ENCODE data around the gene NXNL1. TPM values are rescaled to one million over a fixed set of nuclear protein-coding genes. Genes with fewer than 3 reads are reported as not detected.

NXNL1 gene
- total and polyA plus RNA-seq, 2 of the 8 experiments (the other 6 are each of a cell fraction or from before 2014, with no cell fraction given) = not detected

GRCh38 chr19:17409990-17410389 is 50.7 kb downstream of the NXNL1 start (continued):
- TF ChIP-seq, protein P1, sequence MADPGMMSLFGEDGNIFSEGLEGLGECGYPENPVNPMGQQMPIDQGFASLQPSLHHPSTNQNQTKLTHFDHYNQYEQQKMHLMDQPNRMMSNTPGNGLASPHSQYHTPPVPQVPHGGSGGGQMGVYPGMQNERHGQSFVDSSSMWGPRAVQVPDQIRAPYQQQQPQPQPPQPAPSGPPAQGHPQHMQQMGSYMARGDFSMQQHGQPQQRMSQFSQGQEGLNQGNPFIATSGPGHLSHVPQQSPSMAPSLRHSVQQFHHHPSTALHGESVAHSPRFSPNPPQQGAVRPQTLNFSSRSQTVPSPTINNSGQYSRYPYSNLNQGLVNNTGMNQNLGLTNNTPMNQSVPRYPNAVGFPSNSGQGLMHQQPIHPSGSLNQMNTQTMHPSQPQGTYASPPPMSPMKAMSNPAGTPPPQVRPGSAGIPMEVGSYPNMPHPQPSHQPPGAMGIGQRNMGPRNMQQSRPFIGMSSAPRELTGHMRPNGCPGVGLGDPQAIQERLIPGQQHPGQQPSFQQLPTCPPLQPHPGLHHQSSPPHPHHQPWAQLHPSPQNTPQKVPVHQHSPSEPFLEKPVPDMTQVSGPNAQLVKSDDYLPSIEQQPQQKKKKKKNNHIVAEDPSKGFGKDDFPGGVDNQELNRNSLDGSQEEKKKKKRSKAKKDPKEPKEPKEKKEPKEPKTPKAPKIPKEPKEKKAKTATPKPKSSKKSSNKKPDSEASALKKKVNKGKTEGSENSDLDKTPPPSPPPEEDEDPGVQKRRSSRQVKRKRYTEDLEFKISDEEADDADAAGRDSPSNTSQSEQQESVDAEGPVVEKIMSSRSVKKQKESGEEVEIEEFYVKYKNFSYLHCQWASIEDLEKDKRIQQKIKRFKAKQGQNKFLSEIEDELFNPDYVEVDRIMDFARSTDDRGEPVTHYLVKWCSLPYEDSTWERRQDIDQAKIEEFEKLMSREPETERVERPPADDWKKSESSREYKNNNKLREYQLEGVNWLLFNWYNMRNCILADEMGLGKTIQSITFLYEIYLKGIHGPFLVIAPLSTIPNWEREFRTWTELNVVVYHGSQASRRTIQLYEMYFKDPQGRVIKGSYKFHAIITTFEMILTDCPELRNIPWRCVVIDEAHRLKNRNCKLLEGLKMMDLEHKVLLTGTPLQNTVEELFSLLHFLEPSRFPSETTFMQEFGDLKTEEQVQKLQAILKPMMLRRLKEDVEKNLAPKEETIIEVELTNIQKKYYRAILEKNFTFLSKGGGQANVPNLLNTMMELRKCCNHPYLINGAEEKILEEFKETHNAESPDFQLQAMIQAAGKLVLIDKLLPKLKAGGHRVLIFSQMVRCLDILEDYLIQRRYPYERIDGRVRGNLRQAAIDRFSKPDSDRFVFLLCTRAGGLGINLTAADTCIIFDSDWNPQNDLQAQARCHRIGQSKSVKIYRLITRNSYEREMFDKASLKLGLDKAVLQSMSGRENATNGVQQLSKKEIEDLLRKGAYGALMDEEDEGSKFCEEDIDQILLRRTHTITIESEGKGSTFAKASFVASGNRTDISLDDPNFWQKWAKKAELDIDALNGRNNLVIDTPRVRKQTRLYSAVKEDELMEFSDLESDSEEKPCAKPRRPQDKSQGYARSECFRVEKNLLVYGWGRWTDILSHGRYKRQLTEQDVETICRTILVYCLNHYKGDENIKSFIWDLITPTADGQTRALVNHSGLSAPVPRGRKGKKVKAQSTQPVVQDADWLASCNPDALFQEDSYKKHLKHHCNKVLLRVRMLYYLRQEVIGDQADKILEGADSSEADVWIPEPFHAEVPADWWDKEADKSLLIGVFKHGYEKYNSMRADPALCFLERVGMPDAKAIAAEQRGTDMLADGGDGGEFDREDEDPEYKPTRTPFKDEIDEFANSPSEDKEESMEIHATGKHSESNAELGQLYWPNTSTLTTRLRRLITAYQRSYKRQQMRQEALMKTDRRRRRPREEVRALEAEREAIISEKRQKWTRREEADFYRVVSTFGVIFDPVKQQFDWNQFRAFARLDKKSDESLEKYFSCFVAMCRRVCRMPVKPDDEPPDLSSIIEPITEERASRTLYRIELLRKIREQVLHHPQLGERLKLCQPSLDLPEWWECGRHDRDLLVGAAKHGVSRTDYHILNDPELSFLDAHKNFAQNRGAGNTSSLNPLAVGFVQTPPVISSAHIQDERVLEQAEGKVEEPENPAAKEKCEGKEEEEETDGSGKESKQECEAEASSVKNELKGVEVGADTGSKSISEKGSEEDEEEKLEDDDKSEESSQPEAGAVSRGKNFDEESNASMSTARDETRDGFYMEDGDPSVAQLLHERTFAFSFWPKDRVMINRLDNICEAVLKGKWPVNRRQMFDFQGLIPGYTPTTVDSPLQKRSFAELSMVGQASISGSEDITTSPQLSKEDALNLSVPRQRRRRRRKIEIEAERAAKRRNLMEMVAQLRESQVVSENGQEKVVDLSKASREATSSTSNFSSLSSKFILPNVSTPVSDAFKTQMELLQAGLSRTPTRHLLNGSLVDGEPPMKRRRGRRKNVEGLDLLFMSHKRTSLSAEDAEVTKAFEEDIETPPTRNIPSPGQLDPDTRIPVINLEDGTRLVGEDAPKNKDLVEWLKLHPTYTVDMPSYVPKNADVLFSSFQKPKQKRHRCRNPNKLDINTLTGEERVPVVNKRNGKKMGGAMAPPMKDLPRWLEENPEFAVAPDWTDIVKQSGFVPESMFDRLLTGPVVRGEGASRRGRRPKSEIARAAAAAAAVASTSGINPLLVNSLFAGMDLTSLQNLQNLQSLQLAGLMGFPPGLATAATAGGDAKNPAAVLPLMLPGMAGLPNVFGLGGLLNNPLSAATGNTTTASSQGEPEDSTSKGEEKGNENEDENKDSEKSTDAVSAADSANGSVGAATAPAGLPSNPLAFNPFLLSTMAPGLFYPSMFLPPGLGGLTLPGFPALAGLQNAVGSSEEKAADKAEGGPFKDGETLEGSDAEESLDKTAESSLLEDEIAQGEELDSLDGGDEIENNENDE (IDR thresholded peaks at IDR 0.05; ENCODE audit: insufficient replicate concordance, low read length) = no peak
- TF ChIP-seq PHF8 (conservative IDR thresholded peaks at IDR 0.05; ENCODE audit: low read depth, low read length) = no peak
- TF ChIP-seq SRF (IDR thresholded peaks at IDR 0.05; ENCODE audit: low read depth, low read length) = no peak
- TF ChIP-seq RNF2 (IDR thresholded peaks at IDR 0.05; ENCODE audit: borderline replicate concordance, low read depth, low read length, missing control alignments, poor library complexity, severe bottlenecking) = no peak
- no peak for TF ChIP-seq TEAD4 (IDR thresholded peaks at IDR 0.05; ENCODE audit: low read depth, low read length)
- no peak for TF ChIP-seq ASH2L (IDR thresholded peaks at IDR 0.05; ENCODE audit: low read length)
- TF ChIP-seq CHD1 (IDR thresholded peaks at IDR 0.05; ENCODE audit: low read depth, low read length) = no peak
- no peak for TF ChIP-seq HDAC6 (IDR thresholded peaks at IDR 0.05; ENCODE audit: low read depth, low read length)
- TF ChIP-seq RFX5 (IDR thresholded peaks at IDR 0.05; ENCODE audit: borderline replicate concordance, low read depth, low read length) = no peak
- TF ChIP-seq, protein P2, sequence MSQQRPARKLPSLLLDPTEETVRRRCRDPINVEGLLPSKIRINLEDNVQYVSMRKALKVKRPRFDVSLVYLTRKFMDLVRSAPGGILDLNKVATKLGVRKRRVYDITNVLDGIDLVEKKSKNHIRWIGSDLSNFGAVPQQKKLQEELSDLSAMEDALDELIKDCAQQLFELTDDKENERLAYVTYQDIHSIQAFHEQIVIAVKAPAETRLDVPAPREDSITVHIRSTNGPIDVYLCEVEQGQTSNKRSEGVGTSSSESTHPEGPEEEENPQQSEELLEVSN (IDR thresholded peaks at IDR 0.05) = no peak
- TF ChIP-seq POU5F1 (IDR thresholded peaks at IDR 0.05; ENCODE audit: low read depth, low read length) = no peak
- no peak for TF ChIP-seq SP2 (IDR thresholded peaks at IDR 0.05; ENCODE audit: low read length)

Measured in H1 (cell line).